OCI-LY7 (cell line): ENCODE results near the gene SYT9. TPM values are rescaled to one million over a fixed set of nuclear protein-coding genes. Genes with fewer than 3 reads are reported as not detected.

Experiments
- Bru-seq: library from RNA; stranded (reverse); fragments of 400-500 nt; gene quantifications from one replicate; lab custom pipeline; 2021; lab: Mats Ljungman, UMichigan
- BruChase-seq, 2 experiments: library from RNA; stranded (reverse); fragments of 400-500 nt; gene quantifications; one replicate each; lab custom pipeline; 2021; lab: Mats Ljungman, UMichigan
- BruUV-seq: library from RNA; stranded (reverse); fragments of 400-500 nt; replicated peaks from 2 replicates; lab custom pipeline; 2021; lab: Mats Ljungman, UMichigan
- CTCF ChIA-PET: fragments of 300-600 bp; sonication (Branson Sonifier 250); formaldehyde crosslinking; loops from one replicate; lab custom pipeline; 2022; ENCODE audit warnings: antibody characterized with exemption; ENCODE audit not compliant: unreplicated experiment; lab: Charles Lee
- POLR2A ChIA-PET: fragments of 300-600 bp; sonication (Branson Sonifier 250); formaldehyde crosslinking; loops from one replicate; lab custom pipeline; 2022; ENCODE audit warnings: antibody characterized with exemption; lab: Charles Lee
- DNase-seq: peaks from one replicate; pipeline ENCODE4 v3.0.0-alpha.2; 2015; ENCODE audit warnings: low spot score
- H2AFZ ChIP-seq: fragments of 200-600 bp; sonication (generic), shearing (Covaris generic); 2 replicates; pipeline ENCODE4 v1.6.1; 2014; ENCODE audit warnings: mild to moderate bottlenecking, antibody characterized with exemption, low read length, moderate library complexity
- H3K27ac ChIP-seq: fragments of 200-600 bp; sonication (generic); 2 replicates; pipeline ENCODE4 v1.5.1; 2014; ENCODE audit warnings: mixed run types, low read depth, mild to moderate bottlenecking, moderate library complexity, low read length, inconsistent platforms; ENCODE audit not compliant: poor library complexity, severe bottlenecking
- H3K36me3 ChIP-seq: fragments of 200-600 bp; sonication (generic); 2 replicates; pipeline ENCODE4 v1.6.1; 2014; ENCODE audit warnings: mild to moderate bottlenecking, antibody characterized with exemption, low read length, moderate library complexity, mixed read lengths; ENCODE audit not compliant: insufficient read depth
- H3K4me1 ChIP-seq: fragments of 200-600 bp; sonication (generic); 2 replicates; pipeline ENCODE4 v1.5.1; 2014; ENCODE audit warnings: mild to moderate bottlenecking, low read length; ENCODE audit not compliant: insufficient read depth, poor library complexity, severe bottlenecking
- H3K4me2 ChIP-seq: fragments of 200-600 bp; sonication (generic); 2 replicates; pipeline ENCODE4 v1.6.1; 2014; ENCODE audit warnings: mild to moderate bottlenecking, low read length
- H3K4me3 ChIP-seq: fragments of 200-600 bp; sonication (generic); 2 replicates; pipeline ENCODE4 v1.5.1; 2014; ENCODE audit warnings: mild to moderate bottlenecking, low read depth, low read length; ENCODE audit not compliant: poor library complexity, severe bottlenecking
- H3K79me2 ChIP-seq: fragments of 200-600 bp; sonication (generic); 2 replicates; pipeline ENCODE4 v1.6.1; 2016; ENCODE audit warnings: low read depth, mild to moderate bottlenecking, low read length, moderate library complexity, mixed read lengths; ENCODE audit not compliant: insufficient read depth
- H3K9me2 ChIP-seq: fragments of 200-600 bp; sonication (generic); 2 replicates; pipeline ENCODE4 v1.6.1; 2016; ENCODE audit warnings: mild to moderate bottlenecking, low read length, mixed read lengths; ENCODE audit not compliant: insufficient read depth
- H3K9me3 ChIP-seq: fragments of 200-600 bp; sonication (generic); 2 replicates; pipeline ENCODE4 v1.6.1; 2014; ENCODE audit warnings: mild to moderate bottlenecking, mixed run types, low read length, mixed read lengths
- H4K20me1 ChIP-seq: fragments of 200-600 bp; sonication (generic); 2 replicates; pipeline ENCODE4 v1.6.1; 2014; ENCODE audit warnings: mild to moderate bottlenecking, antibody characterized with exemption, low read length, moderate library complexity, mixed read lengths; ENCODE audit not compliant: insufficient read depth
- EZH2phosphoT487 ChIP-seq: fragments of 200-600 bp; sonication (generic); IDR thresholded peaks from 2 replicates; pipeline ENCODE4 v1.6.1; 2018; ENCODE audit warnings: low read depth, borderline replicate concordance, mild to moderate bottlenecking, mixed run types, antibody characterized with exemption, low read length, moderate library complexity, mixed read lengths
- intact Hi-C: fragments of 100-400 bp; cut with micrococcal nuclease; formaldehyde crosslinking; loops from one replicate; pipeline ENCODE4 v1.10.0; 2022; ENCODE audit not compliant: unreplicated experiment
- long read RNA-seq: library from polyadenylated mRNA; stranded (forward); transcript quantifications from one replicate; pipeline ENCODE4 v2.0.0, GENCODE V29; 2022
- total RNA-seq, 2 experiments: library from RNA; depleted of rRNA in 1 of 2; stranded (reverse); fragments of >200 nt in 1 of 2; shearing (Covaris generic) in 1 of 2; gene quantifications; 2 replicates each; pipeline ENCODE4 v1.2.3, GENCODE V29; 2014 to 2022
- TF ChIP-seq, protein P1 (sequence below): fragments of 200-600 bp; sonication (generic); conservative IDR thresholded peaks from 2 replicates; pipeline ENCODE4 v1.5.1; 2014; ENCODE audit warnings: mild to moderate bottlenecking, antibody characterized with exemption, low read length, moderate library complexity, mixed read lengths

SYT9 gene, protein sequence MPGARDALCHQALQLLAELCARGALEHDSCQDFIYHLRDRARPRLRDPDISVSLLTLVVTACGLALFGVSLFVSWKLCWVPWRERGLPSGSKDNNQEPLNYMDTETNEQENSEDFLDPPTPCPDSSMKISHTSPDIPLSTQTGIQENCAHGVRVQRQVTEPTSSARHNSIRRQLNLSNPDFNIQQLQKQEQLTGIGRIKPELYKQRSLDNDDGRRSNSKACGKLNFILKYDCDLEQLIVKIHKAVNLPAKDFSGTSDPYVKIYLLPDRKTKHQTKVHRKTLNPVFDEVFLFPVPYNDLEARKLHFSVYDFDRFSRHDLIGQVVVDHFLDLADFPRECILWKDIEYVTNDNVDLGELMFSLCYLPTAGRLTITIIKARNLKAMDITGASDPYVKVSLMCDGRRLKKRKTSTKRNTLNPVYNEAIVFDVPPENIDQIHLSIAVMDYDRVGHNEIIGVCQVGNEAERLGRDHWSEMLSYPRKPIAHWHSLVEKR
- total RNA-seq (2014; rRNA removed; shearing (Covaris generic)) (0.19 and 0.31 TPM in 2 replicates), total RNA-seq (2022) (0.11 TPM in 1 of 2 replicates, not detected in the other), Bru-seq, nascent RNA (percentile 25 among the genes with signal in this experiment), BruChase-seq, experiment 1, labeled RNA remaining after a 6-hour chase (percentile 24 among the genes with signal in this experiment), BruChase-seq, experiment 2, labeled RNA remaining after a 2-hour chase (percentile 24 among the genes with signal in this experiment)
- long read RNA-seq, partial matches to known transcripts, result 0 of 16 reads
- long read RNA-seq, other reads (novel, unspliced or antisense), result 16 of 16 reads

DNA sequence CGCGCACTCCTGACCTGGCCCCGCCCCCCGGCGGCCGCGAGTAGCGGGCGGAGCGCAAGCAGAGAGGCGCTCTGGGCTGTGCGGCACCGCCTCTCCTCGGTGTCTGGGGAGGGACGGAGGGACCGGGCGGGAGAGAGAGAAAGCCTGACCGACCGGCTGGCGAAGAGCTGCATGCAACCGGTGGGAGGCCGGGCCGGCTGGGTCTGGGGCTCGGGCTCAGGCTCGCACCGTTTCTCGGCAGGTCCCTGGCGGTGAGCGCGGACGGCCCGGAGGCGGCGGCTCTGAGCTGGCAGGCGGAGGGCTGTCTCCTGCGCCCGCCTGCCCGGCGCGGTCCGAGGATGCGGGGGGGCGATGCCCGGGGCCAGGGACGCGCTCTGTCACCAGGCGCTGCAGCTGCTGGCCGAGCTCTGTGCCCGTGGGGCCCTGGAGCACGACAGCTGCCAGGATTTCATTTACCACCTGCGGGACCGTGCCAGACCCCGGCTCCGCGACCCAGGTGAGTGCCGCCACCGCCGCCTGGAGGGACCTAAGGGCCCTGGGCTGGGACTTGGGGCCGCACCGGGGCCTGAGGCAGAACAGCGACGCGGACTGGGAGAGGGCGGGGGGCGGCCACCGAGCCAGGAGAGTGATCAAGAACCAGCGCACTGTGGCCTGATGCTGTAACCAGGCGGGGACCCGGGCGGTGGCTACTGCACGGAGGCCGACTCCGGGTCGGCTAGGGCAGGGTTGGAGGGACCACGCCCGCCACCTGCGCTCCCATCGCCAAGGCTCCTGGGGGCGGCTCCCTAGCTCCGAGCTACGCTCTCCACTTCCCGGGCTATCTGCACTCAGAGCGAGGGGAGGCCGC lies at the start of gene SYT9:
TSS of gene SYT9 (plus strand) at position 69 of the 847 bp plus-strand sequence. CDS start at position 352, 283 bp downstream.
- BruUV-seq, result no TSS peak
- DNase-seq, result no peak
- no peaks in the 10 kb centered on the region for H4K20me1 ChIP-seq
- ChIA-PET POLR2A (no interaction called here), CTCF (no interaction called here)
- intact Hi-C loops, result no loop called here
- H3K9me2 ChIP-seq, result no peaks in the 10 kb centered on the region
- no peak within 1 kb of the TSS for H3K27ac ChIP-seq
- no peaks in the 10 kb centered on the region for H3K4me1 ChIP-seq
- H3K4me2 ChIP-seq, result no peak within 1 kb of the TSS
- H2AFZ ChIP-seq, result no peak within 1 kb of the TSS
- no peaks in the 10 kb centered on the region for H3K9me3 ChIP-seq
- H3K36me3 ChIP-seq, result no peaks in the 10 kb centered on the region
- no peak within 1 kb of the TSS for H3K4me3 ChIP-seq
- TF ChIP-seq EZH2phosphoT487, result no peak
- TF ChIP-seq, protein P1, sequence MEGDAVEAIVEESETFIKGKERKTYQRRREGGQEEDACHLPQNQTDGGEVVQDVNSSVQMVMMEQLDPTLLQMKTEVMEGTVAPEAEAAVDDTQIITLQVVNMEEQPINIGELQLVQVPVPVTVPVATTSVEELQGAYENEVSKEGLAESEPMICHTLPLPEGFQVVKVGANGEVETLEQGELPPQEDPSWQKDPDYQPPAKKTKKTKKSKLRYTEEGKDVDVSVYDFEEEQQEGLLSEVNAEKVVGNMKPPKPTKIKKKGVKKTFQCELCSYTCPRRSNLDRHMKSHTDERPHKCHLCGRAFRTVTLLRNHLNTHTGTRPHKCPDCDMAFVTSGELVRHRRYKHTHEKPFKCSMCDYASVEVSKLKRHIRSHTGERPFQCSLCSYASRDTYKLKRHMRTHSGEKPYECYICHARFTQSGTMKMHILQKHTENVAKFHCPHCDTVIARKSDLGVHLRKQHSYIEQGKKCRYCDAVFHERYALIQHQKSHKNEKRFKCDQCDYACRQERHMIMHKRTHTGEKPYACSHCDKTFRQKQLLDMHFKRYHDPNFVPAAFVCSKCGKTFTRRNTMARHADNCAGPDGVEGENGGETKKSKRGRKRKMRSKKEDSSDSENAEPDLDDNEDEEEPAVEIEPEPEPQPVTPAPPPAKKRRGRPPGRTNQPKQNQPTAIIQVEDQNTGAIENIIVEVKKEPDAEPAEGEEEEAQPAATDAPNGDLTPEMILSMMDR, result no peak
- H3K79me2 ChIP-seq, result no peaks in the 10 kb centered on the region

DNA sequence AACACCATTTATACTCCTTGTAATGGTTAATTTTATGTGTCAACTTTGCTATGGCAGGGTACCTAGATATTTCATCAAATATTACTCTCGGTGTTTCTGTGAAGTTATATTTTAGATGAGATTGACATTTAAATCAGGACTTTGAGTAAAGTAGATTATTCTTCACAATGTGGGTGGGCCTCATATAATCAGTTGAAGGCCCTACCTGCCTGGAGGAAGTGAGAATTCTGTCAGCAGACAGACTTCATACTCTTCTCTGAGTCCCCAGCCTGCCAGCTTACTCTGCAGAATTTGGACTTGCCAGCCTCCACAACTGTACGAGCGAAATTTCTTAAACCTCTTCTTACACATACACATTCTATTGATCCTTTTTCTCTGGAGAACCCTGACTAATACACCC lies 49.3 kb upstream of the SYT9 start:
- no peak for TF ChIP-seq EZH2phosphoT487
- TF ChIP-seq, protein P1, result no peak
- ChIA-PET CTCF (no interaction called here), POLR2A (no interaction called here)
- Histone ChIP-seq H3K4me2 (no peak overlapping the region), H3K9me3 (no peaks in the 10 kb centered on the region), H3K79me2 (no peaks in the 10 kb centered on the region), H3K27ac (no peak overlapping the region), H3K9me2 (no peaks in the 10 kb centered on the region), H3K4me1 (peaks cover 5% of the 10 kb centered on the region), H4K20me1 (no peaks in the 10 kb centered on the region), H3K4me3 (no peak overlapping the region), H2AFZ (no peak overlapping the region), H3K36me3 (no peaks in the 10 kb centered on the region)
- no TSS peak for BruUV-seq
- no peak for DNase-seq
- intact Hi-C loops, result no loop called here
